Trophoblast cell (in vitro differentiated cells and primary cell): ENCODE results near the gene CALN1.

ENCODE experiments used
- DNase-seq, 2 donors: peaks; one replicate each; pipeline ENCODE4 v3.0.0-alpha.2; 2016
- H2AFZ ChIP-seq: 2 replicates; pipeline ENCODE4 v1.6.1; 2013; ENCODE audit warnings: low read length, moderate library complexity, mild to moderate bottlenecking; ENCODE audit not compliant: insufficient read depth, poor library complexity
- H2AK5ac ChIP-seq: 2 replicates; pipeline ENCODE4 v1.6.1; 2013; ENCODE audit warnings: mild to moderate bottlenecking, low read length
- H2BK120ac ChIP-seq: 2 replicates; pipeline ENCODE4 v1.6.1; 2013; ENCODE audit warnings: low read length, mild to moderate bottlenecking, moderate library complexity; ENCODE audit not compliant: insufficient read depth, poor library complexity
- H2BK12ac ChIP-seq: 2 replicates; pipeline ENCODE4 v1.6.1; 2013; ENCODE audit warnings: mild to moderate bottlenecking, low read length, moderate library complexity
- H2BK5ac ChIP-seq: 2 replicates; pipeline ENCODE4 v1.6.1; 2013; ENCODE audit warnings: low read length, low read depth, moderate library complexity, mild to moderate bottlenecking; ENCODE audit not compliant: poor library complexity
- H3K14ac ChIP-seq: 2 replicates; pipeline ENCODE4 v1.6.1; 2013; ENCODE audit warnings: mild to moderate bottlenecking, low read length
- H3K18ac ChIP-seq: 2 replicates; pipeline ENCODE4 v1.6.1; 2013; ENCODE audit warnings: mild to moderate bottlenecking, low read length
- H3K23ac ChIP-seq: 2 replicates; pipeline ENCODE4 v1.6.1; 2013; ENCODE audit warnings: low read length
- H3K27ac ChIP-seq: 2 replicates; pipeline ENCODE4 v1.5.1; 2013; ENCODE audit warnings: low read depth, mild to moderate bottlenecking, inconsistent platforms, low read length, moderate library complexity
- H3K27me3 ChIP-seq: 2 replicates; pipeline ENCODE4 v1.6.1; 2013; ENCODE audit warnings: inconsistent platforms, mild to moderate bottlenecking, low read length, moderate library complexity; ENCODE audit not compliant: insufficient read depth
- H3K36me3 ChIP-seq, 2 experiments: 1 replicate in 1 of 2; 2 replicates in 1 of 2; pipeline ENCODE4 v1.6.1; 2013; ENCODE audit warnings: low read length in 2 of 2, mild to moderate bottlenecking in 2 of 2, moderate library complexity in 1 of 2; ENCODE audit not compliant: insufficient read depth in 2 of 2, control insufficient read depth in 1 of 2
- H3K4ac ChIP-seq: 2 replicates; pipeline ENCODE4 v1.6.1; 2013; ENCODE audit warnings: low read depth, mild to moderate bottlenecking, low read length, moderate library complexity
- H3K4me1 ChIP-seq, 2 experiments: 1 replicate in 1 of 2; 2 replicates in 1 of 2; pipeline ENCODE4 v1.6.1; 2013; ENCODE audit warnings: low read length in 2 of 2, mild to moderate bottlenecking in 2 of 2, moderate library complexity in 1 of 2; ENCODE audit not compliant: insufficient read depth in 2 of 2, control insufficient read depth in 1 of 2
- H3K4me2 ChIP-seq: 2 replicates; pipeline ENCODE4 v1.6.1; 2013; ENCODE audit warnings: inconsistent platforms, mild to moderate bottlenecking, low read length, moderate library complexity
- H3K4me3 ChIP-seq: 2 replicates; pipeline ENCODE4 v1.5.1; 2013; ENCODE audit warnings: mild to moderate bottlenecking, low read depth, low read length, inconsistent platforms
- H3K79me1 ChIP-seq: one replicate; pipeline ENCODE4 v1.6.1; 2013; ENCODE audit warnings: low read length
- H3K79me2 ChIP-seq: 2 replicates; pipeline ENCODE4 v1.6.1; 2013; ENCODE audit warnings: low read length, mild to moderate bottlenecking; ENCODE audit not compliant: control insufficient read depth, insufficient read depth, poor library complexity
- H3K9ac ChIP-seq: 2 replicates; pipeline ENCODE4 v1.6.1; 2013; ENCODE audit warnings: mild to moderate bottlenecking, low read length
- H3K9me3 ChIP-seq: 2 replicates; pipeline ENCODE4 v1.6.1; 2013; ENCODE audit warnings: low read depth, mild to moderate bottlenecking, control low read depth, inconsistent platforms, low read length; ENCODE audit not compliant: insufficient read depth
- H4K12ac ChIP-seq: 2 replicates; pipeline ENCODE4 v1.6.1; 2013; ENCODE audit warnings: low read depth, mild to moderate bottlenecking, low read length, moderate library complexity
- H4K8ac ChIP-seq: 2 replicates; pipeline ENCODE4 v1.6.1; 2013; ENCODE audit warnings: low read depth, mild to moderate bottlenecking, low read length, moderate library complexity
- H4K91ac ChIP-seq: one replicate; pipeline ENCODE4 v1.6.1; 2013; ENCODE audit warnings: low read depth, mild to moderate bottlenecking, low read length, moderate library complexity
- WGBS: extraction: QIAGEN DNeasy Blood & Tissue Kit; methylation state at CpG from one replicate; pipeline ENCODE4 v1.1.7; 2013; ENCODE audit warnings: missing lambda C conversion rate; ENCODE audit not compliant: insufficient read length, insufficient coverage; ENCODE audit errors: extremely low coverage; 5-methylcytosine and 5-hydroxymethylcytosine counted together

CALN1 gene

GRCh38 chr7:71785216-71785615 is 626.9 kb downstream of the CALN1 start:
- H3K23ac ChIP-seq = no peak overlapping the region
- no peak for DNase-seq
- no peak overlapping the region for H4K12ac ChIP-seq
- H4K91ac ChIP-seq = no peak overlapping the region
- no peak overlapping the region for H3K4ac ChIP-seq
- no CpG with 5 or more reads among the region's 5 CpGs for WGBS
- H3K36me3 ChIP-seq = no peaks in the 10 kb centered on the region
- H3K9ac ChIP-seq = no peak overlapping the region
- no peaks in the 10 kb centered on the region for H3K4me1 ChIP-seq
- H2AFZ ChIP-seq = no peak overlapping the region
- no peak overlapping the region for H3K14ac ChIP-seq
- no peak overlapping the region for H3K4me3 ChIP-seq
- no peak overlapping the region for H2BK12ac ChIP-seq
- H3K79me2 ChIP-seq = no peaks in the 10 kb centered on the region
- no peak overlapping the region for H2AK5ac ChIP-seq
- H2BK5ac ChIP-seq = no peak overlapping the region
- peaks cover 18% of the 10 kb centered on the region for H3K9me3 ChIP-seq
- no peaks in the 10 kb centered on the region for H3K27me3 ChIP-seq
- H3K4me2 ChIP-seq = no peak overlapping the region
- no peak overlapping the region for H2BK120ac ChIP-seq
- no peak overlapping the region for H4K8ac ChIP-seq
- H3K79me1 ChIP-seq = no peaks in the 10 kb centered on the region
- H3K27ac ChIP-seq = no peak overlapping the region
- H3K18ac ChIP-seq = no peak overlapping the region

- no peak overlapping the region for H3K4me3 ChIP-seq
- no peak overlapping the region for H3K14ac ChIP-seq
- no peaks in the 10 kb centered on the region for H3K79me2 ChIP-seq
- H3K23ac ChIP-seq = no peak overlapping the region
- H2BK120ac ChIP-seq = no peak overlapping the region
- H2AFZ ChIP-seq = no peak overlapping the region
- H2BK12ac ChIP-seq = no peak overlapping the region
- H4K12ac ChIP-seq = no peak overlapping the region
- no peak overlapping the region for H3K18ac ChIP-seq
- H2BK5ac ChIP-seq = no peak overlapping the region
- no peak overlapping the region for H3K27ac ChIP-seq
- no peaks in the 10 kb centered on the region for H3K27me3 ChIP-seq
- no peak overlapping the region for H4K91ac ChIP-seq
- peaks cover 18% of the 10 kb centered on the region for H3K9me3 ChIP-seq
- H3K9ac ChIP-seq = no peak overlapping the region
- no peaks in the 10 kb centered on the region for H3K36me3 ChIP-seq
- H3K4ac ChIP-seq = no peak overlapping the region
- H3K4me1 ChIP-seq = no peaks in the 10 kb centered on the region
- no peak for DNase-seq
- no peaks in the 10 kb centered on the region for H3K79me1 ChIP-seq
- WGBS = no CpG with 5 or more reads among the region's 6 CpGs
- no peak overlapping the region for H4K8ac ChIP-seq
- H3K4me2 ChIP-seq = no peak overlapping the region
- no peak overlapping the region for H2AK5ac ChIP-seq
Observed at GRCh38 chr7:71784781-71785180, 627.4 kb downstream of the CALN1 start.

GRCh38 chr7:71784180-71784579 is 628.0 kb downstream of the CALN1 start:
- WGBS = no CpG with 5 or more reads among the region's 3 CpGs

GRCh38 chr7:71783779-71784178 is 628.4 kb downstream of the CALN1 start:
- no peaks in the 10 kb centered on the region for H3K4me1 ChIP-seq
- no peaks in the 10 kb centered on the region for H3K79me1 ChIP-seq
- no peaks in the 10 kb centered on the region for H3K79me2 ChIP-seq
- no peak overlapping the region for H2AFZ ChIP-seq
- H2BK12ac ChIP-seq = no peak overlapping the region
- WGBS = no CpG with 5 or more reads among the region's 3 CpGs
- H3K4me3 ChIP-seq = no peak overlapping the region
- no peak overlapping the region for H3K4me2 ChIP-seq
- no peak overlapping the region for H3K27ac ChIP-seq
- no peak overlapping the region for H2BK5ac ChIP-seq
- H3K4ac ChIP-seq = no peak overlapping the region
- H4K8ac ChIP-seq = no peak overlapping the region
- H3K9ac ChIP-seq = no peak overlapping the region
- H3K27me3 ChIP-seq = no peaks in the 10 kb centered on the region
- no peaks in the 10 kb centered on the region for H3K36me3 ChIP-seq
- H2BK120ac ChIP-seq = no peak overlapping the region
- H3K14ac ChIP-seq = no peak overlapping the region
- no peak for DNase-seq
- peaks cover 15% of the 10 kb centered on the region for H3K9me3 ChIP-seq
- H4K12ac ChIP-seq = no peak overlapping the region
- no peak overlapping the region for H2AK5ac ChIP-seq
- no peak overlapping the region for H4K91ac ChIP-seq
- no peak overlapping the region for H3K18ac ChIP-seq
- H3K23ac ChIP-seq = no peak overlapping the region

More at GRCh38 chr7:71784180-71784579, 628.0 kb downstream of the CALN1 start:
- no peak overlapping the region for H4K12ac ChIP-seq
- H3K23ac ChIP-seq = no peak overlapping the region
- H3K9me3 ChIP-seq = peaks cover 15% of the 10 kb centered on the region
- H3K18ac ChIP-seq = no peak overlapping the region
- H3K27me3 ChIP-seq = no peaks in the 10 kb centered on the region
- H2BK12ac ChIP-seq = no peak overlapping the region
- H2BK120ac ChIP-seq = no peak overlapping the region
- DNase-seq = no peak
- no peaks in the 10 kb centered on the region for H3K36me3 ChIP-seq
- H2AFZ ChIP-seq = no peak overlapping the region
- no peak overlapping the region for H2AK5ac ChIP-seq
- H3K4me2 ChIP-seq = no peak overlapping the region
- H3K9ac ChIP-seq = no peak overlapping the region
- H4K8ac ChIP-seq = no peak overlapping the region
- no peak overlapping the region for H3K14ac ChIP-seq
- no peak overlapping the region for H2BK5ac ChIP-seq
- H4K91ac ChIP-seq = no peak overlapping the region
- no peaks in the 10 kb centered on the region for H3K79me2 ChIP-seq
- no peak overlapping the region for H3K27ac ChIP-seq
- no peak overlapping the region for H3K4me3 ChIP-seq
- H3K4me1 ChIP-seq = no peaks in the 10 kb centered on the region
- H3K4ac ChIP-seq = no peak overlapping the region
- H3K79me1 ChIP-seq = no peaks in the 10 kb centered on the region
